Measurements from ENCODE around the gene PRKCZ. TPM values are rescaled to one million over a fixed set of nuclear protein-coding genes. Genes with fewer than 3 reads are reported as not detected.

The PRKCZ gene
- total RNA-seq, 4 donors from 2014 or later, result 0.49 to 1.9 (median 1.1) TPM; not detected in 1

DNA sequence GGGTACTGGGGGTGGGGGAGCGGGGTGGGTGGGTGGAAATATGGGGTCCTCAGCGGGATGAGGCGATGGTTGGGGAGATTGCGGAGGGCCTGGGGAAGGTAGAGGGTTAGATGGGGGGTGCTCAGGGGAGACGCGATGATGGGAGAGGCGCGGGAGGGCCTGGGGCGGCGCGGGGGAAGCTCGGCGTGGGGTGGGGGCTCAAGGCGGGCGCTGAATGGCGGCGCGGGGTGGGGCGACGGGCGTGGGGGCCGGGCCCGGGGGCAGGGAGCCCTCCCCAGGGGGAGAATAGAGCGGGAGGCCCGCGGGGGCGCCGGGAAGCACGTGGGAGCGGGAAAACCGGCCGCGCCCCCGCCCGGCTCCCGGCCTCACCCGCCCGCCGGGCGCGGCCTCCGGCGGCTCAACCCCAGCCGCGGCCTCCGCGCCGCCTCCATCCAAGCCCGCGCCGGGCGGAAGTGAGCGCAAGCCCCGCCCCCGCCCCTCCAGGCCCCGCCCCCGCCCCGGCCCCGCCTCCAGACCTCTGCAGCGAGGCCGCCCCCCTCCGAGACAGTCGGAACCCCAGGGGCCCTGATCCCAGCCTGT, 144.2 kb downstream of the PRKCZ start, which contains the start of gene FAAP20:
Gene FAAP20 (minus strand): TSS at position 454 of the 579 bp plus-strand sequence. CDS start 23 bp downstream, at position 431.
- TF ChIP-seq, protein P1, sequence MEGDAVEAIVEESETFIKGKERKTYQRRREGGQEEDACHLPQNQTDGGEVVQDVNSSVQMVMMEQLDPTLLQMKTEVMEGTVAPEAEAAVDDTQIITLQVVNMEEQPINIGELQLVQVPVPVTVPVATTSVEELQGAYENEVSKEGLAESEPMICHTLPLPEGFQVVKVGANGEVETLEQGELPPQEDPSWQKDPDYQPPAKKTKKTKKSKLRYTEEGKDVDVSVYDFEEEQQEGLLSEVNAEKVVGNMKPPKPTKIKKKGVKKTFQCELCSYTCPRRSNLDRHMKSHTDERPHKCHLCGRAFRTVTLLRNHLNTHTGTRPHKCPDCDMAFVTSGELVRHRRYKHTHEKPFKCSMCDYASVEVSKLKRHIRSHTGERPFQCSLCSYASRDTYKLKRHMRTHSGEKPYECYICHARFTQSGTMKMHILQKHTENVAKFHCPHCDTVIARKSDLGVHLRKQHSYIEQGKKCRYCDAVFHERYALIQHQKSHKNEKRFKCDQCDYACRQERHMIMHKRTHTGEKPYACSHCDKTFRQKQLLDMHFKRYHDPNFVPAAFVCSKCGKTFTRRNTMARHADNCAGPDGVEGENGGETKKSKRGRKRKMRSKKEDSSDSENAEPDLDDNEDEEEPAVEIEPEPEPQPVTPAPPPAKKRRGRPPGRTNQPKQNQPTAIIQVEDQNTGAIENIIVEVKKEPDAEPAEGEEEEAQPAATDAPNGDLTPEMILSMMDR (IDR thresholded peaks at IDR 0.05; ENCODE audit: low read depth), result no peak

DNA sequence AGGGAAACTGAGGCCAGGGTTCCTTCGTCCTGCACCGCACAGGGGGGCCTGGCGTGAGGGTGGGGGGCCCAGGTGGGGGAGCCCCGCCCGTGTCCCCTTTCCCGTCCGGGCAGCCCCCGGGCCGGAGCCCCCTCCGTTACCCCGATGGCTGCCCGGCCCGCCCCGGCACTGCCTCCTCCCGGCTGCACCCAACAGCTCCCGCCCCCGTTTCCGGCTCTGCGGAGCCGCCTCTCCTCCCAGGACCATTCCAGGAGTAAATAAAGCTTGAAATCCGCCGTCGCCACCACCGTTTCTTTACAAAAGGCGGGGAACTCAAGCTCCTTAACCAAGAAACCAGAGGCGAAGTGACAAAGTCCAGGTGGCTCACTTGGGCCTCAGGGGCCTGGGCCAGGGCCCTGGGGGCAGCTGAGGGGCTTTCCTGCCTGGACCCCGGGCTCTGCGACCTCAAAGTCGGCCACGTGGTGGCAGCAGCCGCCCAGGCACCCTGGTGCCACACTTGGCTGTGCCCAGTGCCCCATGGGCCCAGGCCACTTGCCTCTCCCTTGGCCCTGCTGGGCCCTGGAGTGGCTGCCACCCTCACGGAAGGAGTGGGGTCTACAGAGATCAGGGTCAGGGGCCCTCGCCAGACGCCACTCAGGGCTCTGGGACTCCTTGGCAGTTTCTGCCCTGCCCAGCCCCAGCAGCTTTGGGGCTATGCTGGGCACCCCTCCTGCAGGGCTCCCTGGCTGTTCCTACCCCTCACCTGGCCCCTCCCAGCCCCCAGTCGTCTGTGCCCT, 144.9 kb downstream of the PRKCZ start:
- TF ChIP-seq, protein P1 (IDR thresholded peaks at IDR 0.05; ENCODE audit: low read depth), result no peak

GRCh38 chr1:2195785-2196184, 145.6 kb downstream of the PRKCZ start:
- TF ChIP-seq, protein P1 (IDR thresholded peaks at IDR 0.05; ENCODE audit: low read depth), result no peak

- TF ChIP-seq, protein P1 (IDR thresholded peaks at IDR 0.05; ENCODE audit: low read depth), result no peak
Observed at GRCh38 chr1:2196901-2197638, 146.9 kb downstream of the PRKCZ start.

GRCh38 chr1:2197707-2198165, 147.5 kb downstream of the PRKCZ start:
- TF ChIP-seq, protein P1 (IDR thresholded peaks at IDR 0.05; ENCODE audit: low read depth), result no peak

DNA sequence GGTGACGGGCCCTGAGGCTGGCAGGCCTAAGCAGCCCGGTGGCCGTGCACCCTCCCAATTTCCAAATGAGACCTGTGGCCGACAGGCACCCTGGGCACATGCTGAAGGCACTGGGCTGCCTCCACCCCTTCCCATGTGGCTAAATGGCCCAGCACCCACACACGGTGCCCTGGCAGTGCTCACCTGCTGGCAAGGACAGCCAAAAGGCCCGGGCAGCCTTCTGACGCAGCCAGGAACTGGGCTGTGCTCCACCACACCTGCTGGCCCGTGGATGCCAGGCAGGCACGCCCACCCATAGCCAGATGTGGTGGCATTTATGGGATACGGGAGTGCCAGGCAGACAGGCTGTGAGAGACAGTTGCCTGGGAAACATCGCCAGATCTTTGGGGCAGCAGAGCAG, 148.4 kb downstream of the PRKCZ start:
- TF ChIP-seq, protein P1 (IDR thresholded peaks at IDR 0.05; ENCODE audit: low read depth), result no peak

Data from subcutaneous adipose tissue (tissue), 4 donors.